HG03575 (cell line): ENCODE data around the gene TRIP4.

Source experiments
- ATAC-seq: cut with Tn5 transposase; IDR thresholded peaks from one replicate; pipeline ENCODE4 v1.9.1; 2021; ENCODE audit not compliant: unreplicated experiment, insufficient number of reproducible peaks, low FRiP score; ENCODE audit errors: extremely low read depth

The TRIP4 gene

DNA sequence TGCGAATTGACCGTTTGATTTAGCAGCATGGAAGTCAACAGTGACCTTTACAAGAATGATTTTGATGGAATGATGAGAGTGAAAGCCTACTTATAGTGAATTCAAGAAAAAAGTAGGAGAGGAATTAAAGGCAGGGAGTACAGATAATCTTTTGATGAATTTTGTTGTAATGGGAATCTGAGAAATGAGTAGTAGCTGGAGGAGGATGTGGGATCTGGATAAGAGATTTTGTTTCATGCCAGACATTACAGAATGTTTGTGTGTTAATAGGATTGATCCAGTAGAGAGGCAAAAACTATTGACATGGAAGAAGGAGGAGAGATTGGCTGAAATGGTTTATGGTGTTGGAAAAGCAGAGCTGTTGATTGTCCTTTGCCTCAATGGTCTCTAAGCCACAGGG lies 55.4 kb downstream of the TRIP4 start:
- no peak for ATAC-seq

DNA sequence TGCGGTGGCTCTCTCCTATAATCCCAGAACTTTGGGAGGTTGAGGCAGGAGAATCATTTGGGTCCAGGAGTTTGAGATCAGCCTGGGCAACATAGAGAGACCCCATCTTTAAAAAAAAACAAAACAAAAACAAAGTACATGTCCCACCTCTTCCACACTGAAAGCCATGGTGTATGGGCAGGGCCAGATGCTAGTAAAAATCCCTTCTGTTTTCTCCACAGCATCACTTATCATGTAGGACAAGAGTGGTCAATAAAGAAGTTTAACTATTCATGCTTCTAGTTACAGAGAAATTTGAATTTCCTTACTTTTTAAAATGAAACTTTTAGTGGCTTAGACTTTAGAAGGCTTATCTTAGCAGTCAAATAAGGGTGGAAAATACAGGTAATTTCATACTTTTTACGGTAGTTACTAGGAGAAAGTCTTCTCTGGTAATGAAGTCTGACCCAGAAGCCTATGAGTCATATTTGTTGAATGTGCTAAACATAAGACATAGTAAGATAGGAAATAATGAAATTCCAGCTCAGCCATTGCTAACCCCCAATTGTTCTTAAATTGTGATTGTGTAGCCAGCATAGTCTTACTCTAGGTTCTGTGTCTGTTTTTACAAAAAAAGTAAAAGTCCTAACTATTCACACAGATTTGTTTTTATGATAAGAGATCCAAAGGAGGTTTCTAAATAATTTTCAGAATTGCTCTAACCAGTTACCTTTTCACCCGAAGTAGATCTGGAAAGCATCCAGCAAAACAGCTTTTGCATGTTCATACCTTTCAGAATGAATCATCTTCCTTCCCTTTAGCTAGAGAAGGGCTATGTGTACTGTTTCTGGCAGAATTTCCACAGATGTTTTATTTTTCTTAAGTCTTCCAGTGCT lies 56.3 kb downstream of the TRIP4 start:
- ATAC-seq: no peak

- ATAC-seq: no peak
Observed at GRCh38 chr15:64444836-64445235, 57.2 kb downstream of the TRIP4 start.

GRCh38 chr15:64447536-64448315 lies 60.1 kb downstream of the TRIP4 start:
- ATAC-seq: no peak

DNA sequence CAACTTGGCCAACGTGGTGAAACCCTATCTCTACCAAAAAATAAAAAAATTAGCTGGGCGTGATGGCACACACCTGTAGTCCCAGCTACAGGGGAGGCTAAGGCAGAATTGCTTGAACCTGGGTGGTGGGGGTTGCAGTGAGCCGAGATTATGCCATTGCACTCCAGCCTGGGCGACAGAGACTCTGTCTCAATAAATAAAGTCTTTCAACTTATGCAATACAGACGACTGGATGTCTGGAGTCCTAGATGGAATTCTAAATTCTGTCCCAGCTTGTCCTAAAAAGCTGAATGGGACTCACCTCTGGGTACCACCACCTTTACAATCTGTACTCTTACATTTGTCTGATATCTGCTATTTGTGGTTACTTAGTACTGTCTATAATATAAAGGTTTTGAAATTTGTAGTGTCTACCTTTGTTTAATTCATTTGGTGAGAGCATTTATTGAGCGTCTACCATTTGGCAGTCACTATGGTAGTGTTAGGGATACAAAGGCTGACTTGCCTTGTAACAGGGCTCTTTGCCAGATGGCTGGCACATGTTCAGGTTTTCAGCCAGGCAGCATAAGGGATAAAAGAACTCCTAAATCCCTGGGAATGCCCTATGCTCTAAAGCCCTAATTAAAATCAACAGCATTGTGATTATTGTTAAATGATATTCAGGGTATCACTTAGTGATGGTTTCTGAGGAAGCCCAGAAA lies 65.5 kb downstream of the TRIP4 start:
- ATAC-seq: no peak

DNA sequence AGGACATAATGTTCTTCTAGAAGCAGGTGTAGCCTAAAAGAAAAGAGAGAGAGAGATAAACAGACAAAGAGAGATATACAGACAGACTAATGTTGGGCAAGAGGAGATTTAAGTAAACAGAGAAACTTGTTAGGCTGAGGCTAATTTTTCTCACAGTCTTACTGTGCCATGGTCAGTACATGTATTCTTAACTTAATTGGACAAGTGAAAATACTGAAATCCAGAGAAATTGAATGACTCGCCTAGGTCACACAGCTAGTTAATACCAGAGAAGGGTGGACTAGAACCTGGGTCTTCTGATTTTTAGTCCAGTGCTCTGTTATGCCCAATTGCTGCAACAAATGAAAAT lies 66.0 kb downstream of the TRIP4 start:
- no peak for ATAC-seq

DNA sequence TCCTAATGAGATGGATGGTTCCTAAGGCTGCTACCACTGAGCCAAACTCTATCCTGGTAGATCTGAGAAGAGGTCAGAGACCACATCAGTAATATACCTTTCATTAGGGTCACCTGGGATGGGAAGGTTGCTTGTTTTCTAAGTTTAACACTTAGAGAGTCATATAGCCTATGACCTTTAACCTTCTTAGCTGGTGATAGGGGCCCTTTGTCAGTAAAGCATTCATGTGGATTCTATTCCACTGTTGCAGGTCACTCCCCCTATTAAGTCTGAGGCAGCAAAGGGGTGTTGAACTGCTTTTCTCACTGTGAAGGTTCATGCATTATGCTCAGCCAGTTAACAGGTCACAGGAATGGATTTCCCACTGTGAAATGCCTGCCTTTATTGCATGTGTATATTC lies 66.6 kb downstream of the TRIP4 start:
- no peak for ATAC-seq

DNA sequence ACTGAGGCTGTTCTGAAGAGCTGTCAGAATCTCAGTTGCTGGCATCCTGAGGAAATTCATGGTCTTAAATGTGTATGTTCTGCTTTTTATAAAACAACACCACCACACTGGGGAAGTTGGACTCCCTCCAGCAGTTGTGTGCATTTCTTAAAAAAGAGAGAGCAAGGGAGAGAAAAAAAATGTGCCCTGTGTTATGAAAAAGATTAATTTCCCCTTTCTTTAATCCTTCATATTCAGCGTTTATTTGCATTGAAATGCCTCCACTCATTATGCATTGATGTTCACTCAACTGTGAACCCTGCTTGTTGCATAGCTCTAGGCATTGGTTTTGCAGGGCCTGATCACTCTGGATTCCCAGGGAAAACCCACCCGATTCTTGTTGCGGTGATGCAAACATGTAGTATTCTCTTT lies 68.3 kb downstream of the TRIP4 start:
- no peak for ATAC-seq

- no peak for ATAC-seq
Observed at GRCh38 chr15:64456634-64457108, 69.0 kb downstream of the TRIP4 start.

GRCh38 chr15:64459066-64459781 lies 71.6 kb downstream of the TRIP4 start:
- no peak for ATAC-seq

- ATAC-seq: no peak
Observed at GRCh38 chr15:64460206-64460723, 72.6 kb downstream of the TRIP4 start, which contains the start of gene ZNF609. Gene ZNF609, plus strand, starts transcription at chr15:64460578. Its CDS starts 38,842 bp downstream, at chr15:64499420.

DNA sequence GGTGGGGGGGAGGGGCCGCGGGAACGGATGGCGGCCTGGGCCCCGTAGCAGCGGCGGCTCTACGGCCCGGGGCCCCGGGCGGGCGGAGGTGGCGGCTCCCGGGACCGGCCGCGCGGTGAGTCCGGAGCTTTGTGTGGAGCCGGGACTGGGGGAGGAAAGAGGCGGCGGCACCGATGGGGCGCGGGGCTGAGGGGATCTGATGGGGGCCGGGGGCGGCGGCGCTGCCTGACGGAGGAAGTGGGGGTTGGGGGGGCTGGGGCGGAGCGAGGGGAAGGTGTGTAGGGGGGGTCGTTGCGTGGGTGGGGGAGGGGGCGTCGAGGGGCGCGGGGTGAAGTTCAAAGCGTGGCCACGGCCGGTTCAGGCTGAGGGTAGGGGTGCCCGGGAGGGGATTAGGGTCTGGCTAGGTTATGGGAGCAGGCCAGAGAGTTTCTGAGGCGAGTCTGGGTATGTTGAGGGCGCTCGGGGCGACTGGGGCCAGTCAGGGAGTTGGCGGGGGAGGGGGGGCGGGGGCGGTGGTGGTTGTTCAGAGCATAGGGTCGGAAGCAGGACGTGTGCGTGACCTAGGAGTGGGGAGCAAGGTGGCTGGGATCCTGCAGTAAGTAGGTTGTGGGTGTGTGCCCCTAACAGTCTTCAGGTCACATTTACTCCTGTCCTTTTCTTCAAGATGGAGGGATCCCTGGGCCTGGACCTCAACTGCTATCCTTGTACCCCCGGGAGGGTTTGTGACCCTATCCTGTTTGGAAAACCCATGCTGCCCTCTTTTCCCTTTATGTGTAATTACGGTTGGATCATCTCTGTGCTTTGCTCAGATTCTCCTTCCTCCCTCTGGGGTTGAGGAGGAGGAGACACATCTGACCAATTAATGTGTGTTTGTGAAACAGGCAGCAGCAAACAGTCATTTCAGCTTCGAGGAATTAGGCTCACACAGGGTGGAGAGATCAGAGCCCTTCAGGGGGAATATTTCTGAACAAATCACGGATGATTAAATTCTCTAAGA lies 73.4 kb downstream of the TRIP4 start:
- ATAC-seq: no peak

GRCh38 chr15:64461721-64462162 lies 74.1 kb downstream of the TRIP4 start:
- ATAC-seq: no peak

GRCh38 chr15:64462492-64462891 lies 74.9 kb downstream of the TRIP4 start:
- no peak for ATAC-seq

GRCh38 chr15:64464276-64465005 lies 76.8 kb downstream of the TRIP4 start:
- ATAC-seq: no peak

DNA sequence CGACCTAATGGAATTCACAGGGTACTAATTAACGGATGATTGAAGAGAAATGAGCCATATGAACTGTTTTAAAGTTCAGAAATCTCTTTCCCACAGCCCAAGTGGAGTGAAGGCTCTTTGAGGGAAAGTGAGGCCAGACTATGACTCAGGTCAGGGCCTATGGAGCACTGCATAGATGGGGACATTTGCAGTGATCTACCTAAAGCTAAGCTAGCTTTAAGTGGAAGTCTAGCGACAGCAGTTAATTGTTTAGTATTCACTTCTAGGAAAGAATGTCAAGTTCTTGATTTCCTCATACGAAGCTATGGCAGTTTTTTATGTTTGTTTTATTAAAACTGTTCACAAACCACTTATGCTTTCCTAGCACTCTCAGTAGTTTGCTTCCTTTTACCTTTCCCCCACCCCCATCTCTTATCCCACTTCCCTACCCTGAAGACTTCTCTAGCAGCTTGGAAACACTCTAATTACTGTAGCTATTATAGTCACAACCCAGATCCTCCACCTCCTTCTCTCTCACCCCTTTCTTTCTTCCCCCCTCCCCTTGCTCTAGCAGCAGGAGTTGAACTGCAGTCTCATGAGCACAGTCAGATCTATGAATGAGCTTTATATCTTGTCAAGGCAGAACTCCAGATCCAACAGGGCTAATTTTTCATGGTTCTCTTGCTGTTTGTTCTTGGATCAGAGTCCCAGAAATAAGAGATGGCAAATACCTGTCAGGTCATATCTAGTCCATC lies 78.9 kb downstream of the TRIP4 start:
- no peak for ATAC-seq
